IPS-18c (cell line): ENCODE data around the gene PRIM2.
"Not testable (repeated sequence)": the region's sequence is repeated elsewhere in the genome, so short reads cannot be mapped to it uniquely, and the experiment has no call there.

Experiments
- H3K4me3 ChIP-seq: 2 replicates; pipeline ENCODE4 v1.7.0; 2013; ENCODE audit warnings: low read depth, mild to moderate bottlenecking, low read length, moderate library complexity; ENCODE audit not compliant: insufficient read depth
- H3K9me3 ChIP-seq: one replicate; pipeline ENCODE4 v1.6.1; 2013; ENCODE audit warnings: mild to moderate bottlenecking, low read length, moderate library complexity; ENCODE audit not compliant: control insufficient read depth, insufficient read depth

PRIM2 gene

GRCh38 chr6:57328074-57328473 lies 10.6 kb downstream of the PRIM2 start:
- H3K9me3 ChIP-seq: peaks cover 9% of the 10 kb centered on the region
- no peak overlapping the region for H3K4me3 ChIP-seq

- H3K9me3 ChIP-seq: peaks cover 14% of the 10 kb centered on the region
- H3K4me3 ChIP-seq: no peak overlapping the region
Observed at GRCh38 chr6:57329933-57330332, 12.5 kb downstream of the PRIM2 start.

- Histone ChIP-seq H3K4me3 (no peak overlapping the region), H3K9me3 (no peaks in the 10 kb centered on the region)
Observed at GRCh38 chr6:57342148-57342669, 24.8 kb downstream of the PRIM2 start.

GRCh38 chr6:57343342-57343741 lies 25.9 kb downstream of the PRIM2 start:
- not testable (repeated sequence) for H3K4me3 ChIP-seq, H3K9me3 ChIP-seq

GRCh38 chr6:57346715-57347114 lies 29.3 kb downstream of the PRIM2 start:
- H3K4me3 ChIP-seq, H3K9me3 ChIP-seq: not testable (repeated sequence)

GRCh38 chr6:57347597-57347996 lies 30.2 kb downstream of the PRIM2 start:
- H3K9me3 ChIP-seq, H3K4me3 ChIP-seq: not testable (repeated sequence)

GRCh38 chr6:57350443-57350842 lies 33.0 kb downstream of the PRIM2 start:
- H3K9me3 ChIP-seq: not testable (repeated sequence)

GRCh38 chr6:57352596-57352995 lies 35.2 kb downstream of the PRIM2 start:
- not testable (repeated sequence) for H3K4me3 ChIP-seq, H3K9me3 ChIP-seq

More at GRCh38 chr6:57350443-57350842, 33.0 kb downstream of the PRIM2 start:
- not testable (repeated sequence) for H3K4me3 ChIP-seq

- not testable (repeated sequence) for H3K4me3 ChIP-seq, H3K9me3 ChIP-seq
Observed at GRCh38 chr6:57358319-57358718, 40.9 kb downstream of the PRIM2 start.

GRCh38 chr6:57359766-57360165 lies 42.3 kb downstream of the PRIM2 start:
- not testable (repeated sequence) for H3K9me3 ChIP-seq, H3K4me3 ChIP-seq

GRCh38 chr6:57362340-57362739 lies 44.9 kb downstream of the PRIM2 start:
- H3K9me3 ChIP-seq: not testable (repeated sequence)

GRCh38 chr6:57365076-57365583 lies 47.7 kb downstream of the PRIM2 start:
- not testable (repeated sequence) for H3K4me3 ChIP-seq, H3K9me3 ChIP-seq

More at GRCh38 chr6:57362340-57362739, 44.9 kb downstream of the PRIM2 start:
- not testable (repeated sequence) for H3K4me3 ChIP-seq

- not testable (repeated sequence) for H3K4me3 ChIP-seq, H3K9me3 ChIP-seq
Observed at GRCh38 chr6:57368965-57369731, 51.7 kb downstream of the PRIM2 start.

- not testable (repeated sequence) for H3K4me3 ChIP-seq, H3K9me3 ChIP-seq
Observed at GRCh38 chr6:57371779-57372178, 54.3 kb downstream of the PRIM2 start.

GRCh38 chr6:57374764-57375163 lies 57.3 kb downstream of the PRIM2 start:
- not testable (repeated sequence) for H3K9me3 ChIP-seq, H3K4me3 ChIP-seq

- H3K4me3 ChIP-seq, H3K9me3 ChIP-seq: not testable (repeated sequence)
Observed at GRCh38 chr6:57376083-57376482, 58.7 kb downstream of the PRIM2 start.

GRCh38 chr6:57389038-57389592 lies 71.7 kb downstream of the PRIM2 start:
- H3K9me3 ChIP-seq: not testable (repeated sequence)

GRCh38 chr6:57390818-57391217 lies 73.4 kb downstream of the PRIM2 start:
- not testable (repeated sequence) for H3K9me3 ChIP-seq, H3K4me3 ChIP-seq

More at GRCh38 chr6:57389038-57389592, 71.7 kb downstream of the PRIM2 start:
- not testable (repeated sequence) for H3K4me3 ChIP-seq
